ENCODE data around the gene IL25.

The IL25 gene

GRCh38 chr14:23372509-23372908 is at the start of gene IL25:
Gene IL25, plus strand, starts transcription at chr14:23372809.
- no peaks in the 10 kb centered on the region for H3K9me2 ChIP-seq (replicated peaks; ENCODE audit: low read depth, low read length)
- no peaks in the 10 kb centered on the region for H3K9me3 ChIP-seq (ENCODE audit: insufficient read depth, low read depth, low read length)
- no peaks in the 10 kb centered on the region for H3F3A ChIP-seq (ENCODE audit: low read depth)
- H2AFZ ChIP-seq (ENCODE audit: low read length): no peak within 1 kb of the TSS
- H4K20me1 ChIP-seq (ENCODE audit: insufficient read depth, low read length, poor library complexity, severe bottlenecking): no peaks in the 10 kb centered on the region
- TF ChIP-seq CTCF (conservative IDR thresholded peaks at IDR 0.05; ENCODE audit: low read length) (no peak), EZH2phosphoT487 (IDR thresholded peaks at IDR 0.05; ENCODE audit: borderline replicate concordance) (no peak)
- no peaks in the 10 kb centered on the region for H3K79me2 ChIP-seq (ENCODE audit: insufficient read depth, low read length)
- no peaks in the 10 kb centered on the region for H3K36me3 ChIP-seq (ENCODE audit: insufficient read depth, low read length)
- no peaks in the 10 kb centered on the region for H3K4me1 ChIP-seq (ENCODE audit: insufficient read depth, low read length, poor library complexity, severe bottlenecking)
- no peak within 1 kb of the TSS for H3K4me3 ChIP-seq (ENCODE audit: low read length, poor library complexity, severe bottlenecking)
- H3K27me3 ChIP-seq (ENCODE audit: insufficient read depth, low read length, poor library complexity, severe bottlenecking): no peaks in the 10 kb centered on the region
- H3K9ac ChIP-seq (ENCODE audit: low read depth, low read length, poor library complexity, severe bottlenecking): no peak within 1 kb of the TSS
- no peak within 1 kb of the TSS for H3K4me2 ChIP-seq (ENCODE audit: low read depth, low read length, poor library complexity, severe bottlenecking)

- no peaks in the 10 kb centered on the region for H3K27me3 ChIP-seq (ENCODE audit: insufficient read depth, low read length, poor library complexity, severe bottlenecking)
- H3K9ac ChIP-seq (ENCODE audit: low read depth, low read length, poor library complexity, severe bottlenecking): peak overlapping the region; percentile 92
- TF ChIP-seq CTCF (conservative IDR thresholded peaks at IDR 0.05; ENCODE audit: low read length) (no peak), EZH2phosphoT487 (IDR thresholded peaks at IDR 0.05; ENCODE audit: borderline replicate concordance) (no peak)
- H3K4me3 ChIP-seq (ENCODE audit: low read length, poor library complexity, severe bottlenecking): peak overlapping the region; percentile 94
- peaks cover 25% of the 10 kb centered on the region; the same call in 1 of the 2 replicates for H3K36me3 ChIP-seq (ENCODE audit: insufficient read depth, low read length)
- no peaks in the 10 kb centered on the region for H3K9me3 ChIP-seq (ENCODE audit: insufficient read depth, low read depth, low read length)
- no peaks in the 10 kb centered on the region for H3K9me2 ChIP-seq (replicated peaks; ENCODE audit: low read depth, low read length)
- H3K4me1 ChIP-seq (ENCODE audit: insufficient read depth, low read length, poor library complexity, severe bottlenecking): peaks cover 27% of the 10 kb centered on the region
- peak overlapping the region; percentile 99 for H3K4me2 ChIP-seq (ENCODE audit: low read depth, low read length, poor library complexity, severe bottlenecking)
- H3K79me2 ChIP-seq (ENCODE audit: insufficient read depth, low read length): peaks cover 36% of the 10 kb centered on the region
- no peak overlapping the region for H2AFZ ChIP-seq (ENCODE audit: low read length)
- H4K20me1 ChIP-seq (ENCODE audit: insufficient read depth, low read length, poor library complexity, severe bottlenecking): peaks cover 34% of the 10 kb centered on the region
- peaks cover 11% of the 10 kb centered on the region; the same call in 1 of the 2 replicates for H3F3A ChIP-seq (ENCODE audit: low read depth)
Observed at GRCh38 chr14:23323838-23324454, 48.7 kb upstream of the IL25 start.

- no peaks in the 10 kb centered on the region for H3K9me3 ChIP-seq (ENCODE audit: insufficient read depth, low read depth, low read length)
Observed at GRCh38 chr14:23324455-23324846, 48.2 kb upstream of the IL25 start.

More at GRCh38 chr14:23324455-23324846, 48.2 kb upstream of the IL25 start:
- H2AFZ ChIP-seq (ENCODE audit: low read length): no peak overlapping the region
- H3K27me3 ChIP-seq (ENCODE audit: insufficient read depth, low read length, poor library complexity, severe bottlenecking): no peaks in the 10 kb centered on the region
- peak overlapping the region; percentile 92 for H3K9ac ChIP-seq (ENCODE audit: low read depth, low read length, poor library complexity, severe bottlenecking)
- no peaks in the 10 kb centered on the region for H3K9me2 ChIP-seq (replicated peaks; ENCODE audit: low read depth, low read length)
- H3K4me1 ChIP-seq (ENCODE audit: insufficient read depth, low read length, poor library complexity, severe bottlenecking): peaks cover 27% of the 10 kb centered on the region
- TF ChIP-seq EZH2phosphoT487 (IDR thresholded peaks at IDR 0.05; ENCODE audit: borderline replicate concordance) (no peak), CTCF (conservative IDR thresholded peaks at IDR 0.05; ENCODE audit: low read length) (no peak)
- H3K79me2 ChIP-seq (ENCODE audit: insufficient read depth, low read length): peaks cover 36% of the 10 kb centered on the region
- H3K4me3 ChIP-seq (ENCODE audit: low read length, poor library complexity, severe bottlenecking): peak overlapping the region; percentile 94
- peak overlapping the region; percentile 99 for H3K4me2 ChIP-seq (ENCODE audit: low read depth, low read length, poor library complexity, severe bottlenecking)
- peaks cover 25% of the 10 kb centered on the region; the same call in 1 of the 2 replicates for H3K36me3 ChIP-seq (ENCODE audit: insufficient read depth, low read length)
- peaks cover 11% of the 10 kb centered on the region; the same call in 1 of the 2 replicates for H3F3A ChIP-seq (ENCODE audit: low read depth)
- peaks cover 34% of the 10 kb centered on the region for H4K20me1 ChIP-seq (ENCODE audit: insufficient read depth, low read length, poor library complexity, severe bottlenecking)

Data from Loucy (cell line).